K562 (cell line): ENCODE measurements around the gene IFNGR1. TPM values are rescaled to one million over a fixed set of nuclear protein-coding genes. Genes with fewer than 3 reads are reported as not detected.
A peak's percentile ranks its signal among the peaks of the same experiment; 100 is the strongest.

Experiments
- ARID2 ChIP-seq: fragments of 450-650 bp; IDR thresholded peaks from 2 replicates; pipeline ENCODE4 v1.6.1; 2017; ENCODE audit warnings: antibody characterized with exemption, mild to moderate bottlenecking
- ASH1L ChIP-seq: fragments of 450-650 bp; IDR thresholded peaks from 2 replicates; pipeline ENCODE4 v1.6.1; 2018; ENCODE audit warnings: borderline replicate concordance, mild to moderate bottlenecking, low read depth; ENCODE audit not compliant: partially characterized antibody
- CAMTA2 ChIP-seq: fragments of 250-450 bp; sonication (Bioruptor Pico); conservative IDR thresholded peaks from 2 replicates; pipeline ENCODE4 v1.5.1; 2022
- CBFA2T2 ChIP-seq: fragments of 450-650 bp; conservative IDR thresholded peaks from 2 replicates; pipeline ENCODE4 v1.6.1; 2017; ENCODE audit warnings: mild to moderate bottlenecking
- CCAR2 ChIP-seq: fragments of 200-400 bp; formaldehyde crosslinking; IDR thresholded peaks from 2 replicates; pipeline ENCODE4 v1.6.1; 2017; ENCODE audit warnings: mild to moderate bottlenecking, low read depth, low read length
- EGR1 ChIP-seq: fragments of 450-650 bp; conservative IDR thresholded peaks from 2 replicates; pipeline ENCODE4 v1.6.1; 2017; ENCODE audit warnings: mild to moderate bottlenecking
- KDM4B ChIP-seq, 2 experiments: fragments of 450-650 bp in 1 of 2; sonication (generic) in 1 of 2; IDR thresholded peaks; 2 replicates each; pipeline ENCODE4 v1.6.1; 2016 to 2017; ENCODE audit warnings: borderline replicate concordance in 2 of 2, antibody characterized with exemption in 1 of 2, low read depth in 1 of 2, mild to moderate bottlenecking in 1 of 2
- NFIC ChIP-seq: fragments of 450-650 bp; IDR thresholded peaks from 2 replicates; pipeline ENCODE4 v1.6.1; 2017; ENCODE audit warnings: mild to moderate bottlenecking, inconsistent platforms
- NR3C1 ChIP-seq: sonication (generic); formaldehyde crosslinking; IDR thresholded peaks from 2 replicates; pipeline ENCODE4 v1.8.1; 2022; ENCODE audit warnings: missing genetic modification reagents
- SNRNP70 ChIP-seq: fragments of 200-400 bp; formaldehyde crosslinking; optimal IDR thresholded peaks from 2 replicates; pipeline ENCODE3; 2017; ENCODE audit warnings: low read depth, low read length
- TAF9B ChIP-seq: fragments of 450-650 bp; IDR thresholded peaks from 2 replicates; pipeline ENCODE4 v1.6.1; 2018; ENCODE audit warnings: mild to moderate bottlenecking; ENCODE audit not compliant: partially characterized antibody
- ZNF133 ChIP-seq: fragments of 250-450 bp; sonication (Bioruptor Pico); IDR thresholded peaks from 2 replicates; pipeline ENCODE4 v1.4.0; 2020; ENCODE audit warnings: mild to moderate bottlenecking
- ZNF561 ChIP-seq: fragments of 450-650 bp; formaldehyde crosslinking; conservative IDR thresholded peaks from 2 replicates; pipeline ENCODE4 v1.4.0; 2020; ENCODE audit warnings: mild to moderate bottlenecking, moderate library complexity
- polyA plus RNA-seq, 8 experiments: library from polyadenylated mRNA; depleted of rRNA in 4 of 8; stranded (reverse) in 5 of 8; unstranded in 3 of 8; fragments of >200 nt; fragmentation: Nextera tagmentation in 2 of 8; fragmentation: Illumina TruSeq in 1 of 8; extraction: Ambion mirVana in 2 of 8; extraction: Trizol in 1 of 8; gene quantifications; 2 replicates each; pipeline versions ENCODE4 v1.2.1 to v1.2.3, GENCODE V29; 2011 to 2014; ENCODE audit warnings: inconsistent platforms in 1 of 8, missing spikeins in 1 of 8
- total RNA-seq, 7 experiments: library from RNA; depleted of rRNA in 6 of 7; stranded (reverse); fragments of >200 nt in 6 of 7; fragmentation: Illumina TruSeq in 2 of 7; extraction: Trizol in 2 of 7; gene quantifications; 2 replicates each; pipeline versions ENCODE4 v1.2.1 to v1.2.3, GENCODE V29; 2011 to 2021; ENCODE audit warnings: low replicate concordance in 1 of 7
- TF ChIP-seq, protein P1 (sequence below): fragments of 450-650 bp; IDR thresholded peaks from 2 replicates; pipeline ENCODE4 v1.6.1; 2016
- TF ChIP-seq, protein P2 (sequence below): IDR thresholded peaks from 2 replicates; pipeline ENCODE4 v1.6.1; 2014; ENCODE audit warnings: antibody characterized with exemption
- TF ChIP-seq, protein P3 (sequence below): fragments of 450-650 bp; IDR thresholded peaks from 2 replicates; pipeline ENCODE4 v1.7.1; 2018; ENCODE audit warnings: mild to moderate bottlenecking, low read depth; ENCODE audit not compliant: partially characterized antibody
- TF ChIP-seq, protein P4 (sequence below): sonication (generic); formaldehyde crosslinking; IDR thresholded peaks from 2 replicates; pipeline ENCODE4 v1.8.1; 2022; ENCODE audit warnings: missing genetic modification reagents
- TF ChIP-seq, protein P5 (sequence below): sonication (generic); formaldehyde crosslinking; IDR thresholded peaks from 2 replicates; pipeline ENCODE4 v1.9.0; 2022; ENCODE audit warnings: mild to moderate bottlenecking, missing genetic modification reagents
- TF ChIP-seq, protein P6 (sequence below): fragments of 450-650 bp; formaldehyde crosslinking; IDR thresholded peaks from 2 replicates; pipeline ENCODE4 v1.4.0; 2020; ENCODE audit warnings: mild to moderate bottlenecking, moderate library complexity
- TF ChIP-seq, protein P7 (sequence below): sonication (generic); formaldehyde crosslinking; IDR thresholded peaks from 2 replicates; pipeline ENCODE4 v1.8.1; 2022; ENCODE audit warnings: missing genetic modification reagents

IFNGR1 gene
- total and polyA plus RNA-seq, 9 of the 15 experiments (the other 6 are each of a cell fraction or from before 2014, with no cell fraction given) = 14.7 to 47.0 (median 26.7) TPM

DNA sequence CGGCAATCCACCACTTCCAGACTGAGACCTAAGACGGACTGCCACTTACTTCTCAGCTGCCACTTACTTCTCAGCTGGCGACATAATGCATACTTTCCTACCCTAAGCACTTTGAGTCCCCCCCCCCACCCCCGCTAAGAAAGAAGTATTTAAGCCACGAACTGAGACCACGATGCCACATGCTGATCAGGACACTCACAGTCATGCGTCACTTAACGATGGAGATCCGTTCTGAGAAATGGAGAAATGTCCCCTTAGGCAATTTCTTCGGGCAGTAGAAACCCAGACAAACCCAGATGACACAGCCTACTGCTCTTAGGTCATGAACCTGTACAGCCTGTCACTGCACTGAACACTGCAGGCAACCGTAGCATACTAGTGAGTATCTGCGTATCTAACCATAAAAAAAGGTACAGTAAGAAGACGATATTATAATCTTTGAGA lies 690 bp downstream of the IFNGR1 start (continued):
- TF ChIP-seq, protein P1, sequence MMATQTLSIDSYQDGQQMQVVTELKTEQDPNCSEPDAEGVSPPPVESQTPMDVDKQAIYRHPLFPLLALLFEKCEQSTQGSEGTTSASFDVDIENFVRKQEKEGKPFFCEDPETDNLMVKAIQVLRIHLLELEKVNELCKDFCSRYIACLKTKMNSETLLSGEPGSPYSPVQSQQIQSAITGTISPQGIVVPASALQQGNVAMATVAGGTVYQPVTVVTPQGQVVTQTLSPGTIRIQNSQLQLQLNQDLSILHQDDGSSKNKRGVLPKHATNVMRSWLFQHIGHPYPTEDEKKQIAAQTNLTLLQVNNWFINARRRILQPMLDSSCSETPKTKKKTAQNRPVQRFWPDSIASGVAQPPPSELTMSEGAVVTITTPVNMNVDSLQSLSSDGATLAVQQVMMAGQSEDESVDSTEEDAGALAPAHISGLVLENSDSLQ = peak; percentile 11; the same call in 1 of the 2 replicates
- 0 out of 2 replicates have a peak, but pooled peaks have one; percentile 25 for TF ChIP-seq EGR1
- TF ChIP-seq, protein P2, sequence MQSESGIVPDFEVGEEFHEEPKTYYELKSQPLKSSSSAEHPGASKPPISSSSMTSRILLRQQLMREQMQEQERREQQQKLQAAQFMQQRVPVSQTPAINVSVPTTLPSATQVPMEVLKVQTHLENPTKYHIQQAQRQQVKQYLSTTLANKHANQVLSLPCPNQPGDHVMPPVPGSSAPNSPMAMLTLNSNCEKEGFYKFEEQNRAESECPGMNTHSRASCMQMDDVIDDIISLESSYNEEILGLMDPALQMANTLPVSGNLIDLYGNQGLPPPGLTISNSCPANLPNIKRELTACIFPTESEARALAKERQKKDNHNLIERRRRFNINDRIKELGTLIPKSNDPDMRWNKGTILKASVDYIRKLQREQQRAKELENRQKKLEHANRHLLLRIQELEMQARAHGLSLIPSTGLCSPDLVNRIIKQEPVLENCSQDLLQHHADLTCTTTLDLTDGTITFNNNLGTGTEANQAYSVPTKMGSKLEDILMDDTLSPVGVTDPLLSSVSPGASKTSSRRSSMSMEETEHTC = no peak
- TF ChIP-seq ZNF133 (CRISPR knock-in tag) = no peak
- TF ChIP-seq, protein P3, sequence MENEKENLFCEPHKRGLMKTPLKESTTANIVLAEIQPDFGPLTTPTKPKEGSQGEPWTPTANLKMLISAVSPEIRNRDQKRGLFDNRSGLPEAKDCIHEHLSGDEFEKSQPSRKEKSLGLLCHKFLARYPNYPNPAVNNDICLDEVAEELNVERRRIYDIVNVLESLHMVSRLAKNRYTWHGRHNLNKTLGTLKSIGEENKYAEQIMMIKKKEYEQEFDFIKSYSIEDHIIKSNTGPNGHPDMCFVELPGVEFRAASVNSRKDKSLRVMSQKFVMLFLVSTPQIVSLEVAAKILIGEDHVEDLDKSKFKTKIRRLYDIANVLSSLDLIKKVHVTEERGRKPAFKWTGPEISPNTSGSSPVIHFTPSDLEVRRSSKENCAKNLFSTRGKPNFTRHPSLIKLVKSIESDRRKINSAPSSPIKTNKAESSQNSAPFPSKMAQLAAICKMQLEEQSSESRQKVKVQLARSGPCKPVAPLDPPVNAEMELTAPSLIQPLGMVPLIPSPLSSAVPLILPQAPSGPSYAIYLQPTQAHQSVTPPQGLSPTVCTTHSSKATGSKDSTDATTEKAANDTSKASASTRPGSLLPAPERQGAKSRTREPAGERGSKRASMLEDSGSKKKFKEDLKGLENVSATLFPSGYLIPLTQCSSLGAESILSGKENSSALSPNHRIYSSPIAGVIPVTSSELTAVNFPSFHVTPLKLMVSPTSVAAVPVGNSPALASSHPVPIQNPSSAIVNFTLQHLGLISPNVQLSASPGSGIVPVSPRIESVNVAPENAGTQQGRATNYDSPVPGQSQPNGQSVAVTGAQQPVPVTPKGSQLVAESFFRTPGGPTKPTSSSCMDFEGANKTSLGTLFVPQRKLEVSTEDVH = no peak
- TF ChIP-seq, protein P4, sequence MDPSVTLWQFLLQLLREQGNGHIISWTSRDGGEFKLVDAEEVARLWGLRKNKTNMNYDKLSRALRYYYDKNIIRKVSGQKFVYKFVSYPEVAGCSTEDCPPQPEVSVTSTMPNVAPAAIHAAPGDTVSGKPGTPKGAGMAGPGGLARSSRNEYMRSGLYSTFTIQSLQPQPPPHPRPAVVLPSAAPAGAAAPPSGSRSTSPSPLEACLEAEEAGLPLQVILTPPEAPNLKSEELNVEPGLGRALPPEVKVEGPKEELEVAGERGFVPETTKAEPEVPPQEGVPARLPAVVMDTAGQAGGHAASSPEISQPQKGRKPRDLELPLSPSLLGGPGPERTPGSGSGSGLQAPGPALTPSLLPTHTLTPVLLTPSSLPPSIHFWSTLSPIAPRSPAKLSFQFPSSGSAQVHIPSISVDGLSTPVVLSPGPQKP (CRISPR knock-in tag) = no peak
- no peak for TF ChIP-seq TAF9B
- no peak for TF ChIP-seq ZNF561 (CRISPR knock-in tag)
- TF ChIP-seq, protein P5, sequence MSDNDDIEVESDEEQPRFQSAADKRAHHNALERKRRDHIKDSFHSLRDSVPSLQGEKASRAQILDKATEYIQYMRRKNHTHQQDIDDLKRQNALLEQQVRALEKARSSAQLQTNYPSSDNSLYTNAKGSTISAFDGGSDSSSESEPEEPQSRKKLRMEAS (CRISPR knock-in tag) = no peak
- TF ChIP-seq SNRNP70 = no peak
- TF ChIP-seq, protein P6, sequence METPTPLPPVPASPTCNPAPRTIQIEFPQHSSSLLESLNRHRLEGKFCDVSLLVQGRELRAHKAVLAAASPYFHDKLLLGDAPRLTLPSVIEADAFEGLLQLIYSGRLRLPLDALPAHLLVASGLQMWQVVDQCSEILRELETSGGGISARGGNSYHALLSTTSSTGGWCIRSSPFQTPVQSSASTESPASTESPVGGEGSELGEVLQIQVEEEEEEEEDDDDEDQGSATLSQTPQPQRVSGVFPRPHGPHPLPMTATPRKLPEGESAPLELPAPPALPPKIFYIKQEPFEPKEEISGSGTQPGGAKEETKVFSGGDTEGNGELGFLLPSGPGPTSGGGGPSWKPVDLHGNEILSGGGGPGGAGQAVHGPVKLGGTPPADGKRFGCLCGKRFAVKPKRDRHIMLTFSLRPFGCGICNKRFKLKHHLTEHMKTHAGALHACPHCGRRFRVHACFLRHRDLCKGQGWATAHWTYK (CRISPR knock-in tag) = peak; percentile 44; the same call in 1 of the 2 replicates
- no peak for TF ChIP-seq CAMTA2 (CRISPR knock-in tag)
- no peak for TF ChIP-seq NFIC
- TF ChIP-seq ASH1L = no peak
- no peak for TF ChIP-seq KDM4B (IDR thresholded peaks at IDR 0.05; ENCODE audit: borderline replicate concordance in 2 of 2, low read depth in 1 of 2)
- TF ChIP-seq, protein P7, sequence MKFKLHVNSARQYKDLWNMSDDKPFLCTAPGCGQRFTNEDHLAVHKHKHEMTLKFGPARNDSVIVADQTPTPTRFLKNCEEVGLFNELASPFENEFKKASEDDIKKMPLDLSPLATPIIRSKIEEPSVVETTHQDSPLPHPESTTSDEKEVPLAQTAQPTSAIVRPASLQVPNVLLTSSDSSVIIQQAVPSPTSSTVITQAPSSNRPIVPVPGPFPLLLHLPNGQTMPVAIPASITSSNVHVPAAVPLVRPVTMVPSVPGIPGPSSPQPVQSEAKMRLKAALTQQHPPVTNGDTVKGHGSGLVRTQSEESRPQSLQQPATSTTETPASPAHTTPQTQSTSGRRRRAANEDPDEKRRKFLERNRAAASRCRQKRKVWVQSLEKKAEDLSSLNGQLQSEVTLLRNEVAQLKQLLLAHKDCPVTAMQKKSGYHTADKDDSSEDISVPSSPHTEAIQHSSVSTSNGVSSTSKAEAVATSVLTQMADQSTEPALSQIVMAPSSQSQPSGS (CRISPR knock-in tag) = no peak
- no peak for TF ChIP-seq CBFA2T2
- TF ChIP-seq ARID2 = no peak
- TF ChIP-seq NR3C1 (CRISPR knock-in tag) = no peak
- no peak for TF ChIP-seq CCAR2
